GM12891 (cell line): ENCODE measurements around the gene CPNE1.

Experiments used
- POLR2A ChIP-seq: IDR thresholded peaks from 2 replicates; pipeline ENCODE4 v1.6.1; 2011; ENCODE audit warnings: low read depth, low read length, control low read depth
- POLR2AphosphoS5 ChIP-seq: IDR thresholded peaks from 2 replicates; pipeline ENCODE4 v1.6.1; 2011; ENCODE audit warnings: low read depth, low read length, control low read depth
- TAF1 ChIP-seq: IDR thresholded peaks from 2 replicates; pipeline ENCODE4 v1.6.1; 2011; ENCODE audit warnings: low read depth, low read length, control low read depth

- TF ChIP-seq TAF1 (no peak), POLR2A (no peak), POLR2AphosphoS5 (no peak)
Measured at GRCh38 chr20:35653893-35654292, 10.8 kb downstream of the CPNE1 start.
